Hematopoietic multipotent progenitor cell treated with erythropoietin and hydrocortisone succinate and interleukin-3 and kit ligand, for 15 days (in vitro differentiated cells): ENCODE results near the gene MAPK9.
A peak's percentile ranks its signal among the peaks of the same experiment; 100 is the strongest.

Experiments
- DNase-seq: peaks from one replicate; pipeline ENCODE4 v3.0.0-alpha.2; 2015; ENCODE audit warnings: low spot score

Gene MAPK9

GRCh38 chr5:180205916-180206315 lies 86.0 kb downstream of the MAPK9 start:
- no peak for DNase-seq

- DNase-seq: no peak
These were observed 87.5 kb downstream of the MAPK9 start for GRCh38 chr5:180204276-180204819.

GRCh38 chr5:180202939-180203573 lies 88.8 kb downstream of the MAPK9 start:
- no peak for DNase-seq

- peak; percentile 23 for DNase-seq
These were observed 90.6 kb downstream of the MAPK9 start for GRCh38 chr5:180201051-180201987.

GRCh38 chr5:180199390-180199789 lies 92.5 kb downstream of the MAPK9 start:
- DNase-seq: no peak

GRCh38 chr5:180198208-180198607 lies 93.7 kb downstream of the MAPK9 start:
- DNase-seq: no peak

GRCh38 chr5:180197016-180197702 lies 94.7 kb downstream of the MAPK9 start:
- DNase-seq: no peak

- no peak for DNase-seq
These were observed 97.2 kb downstream of the MAPK9 start for GRCh38 chr5:180194410-180195345.

- DNase-seq: no peak
These were observed 98.0 kb downstream of the MAPK9 start for GRCh38 chr5:180193749-180194375.

GRCh38 chr5:180191716-180192115 lies 100.2 kb downstream of the MAPK9 start:
- DNase-seq: no peak

GRCh38 chr5:180187767-180188166 lies 104.1 kb downstream of the MAPK9 start:
- no peak for DNase-seq
